C4-2B (cell line): ENCODE data around the gene SKP1.

Experiments
- H3K27ac ChIP-seq: fragments of 450-650 bp; 2 replicates; pipeline ENCODE4 v1.5.1; 2017
- ZFX ChIP-seq: fragments of 450-650 bp; IDR thresholded peaks from 2 replicates; pipeline ENCODE4 v1.6.1; 2017
- TF ChIP-seq, protein P1 (sequence below): fragments of 450-650 bp; conservative IDR thresholded peaks from 2 replicates; pipeline ENCODE4 v1.5.1; 2017; ENCODE audit warnings: mild to moderate bottlenecking

SKP1 gene

DNA sequence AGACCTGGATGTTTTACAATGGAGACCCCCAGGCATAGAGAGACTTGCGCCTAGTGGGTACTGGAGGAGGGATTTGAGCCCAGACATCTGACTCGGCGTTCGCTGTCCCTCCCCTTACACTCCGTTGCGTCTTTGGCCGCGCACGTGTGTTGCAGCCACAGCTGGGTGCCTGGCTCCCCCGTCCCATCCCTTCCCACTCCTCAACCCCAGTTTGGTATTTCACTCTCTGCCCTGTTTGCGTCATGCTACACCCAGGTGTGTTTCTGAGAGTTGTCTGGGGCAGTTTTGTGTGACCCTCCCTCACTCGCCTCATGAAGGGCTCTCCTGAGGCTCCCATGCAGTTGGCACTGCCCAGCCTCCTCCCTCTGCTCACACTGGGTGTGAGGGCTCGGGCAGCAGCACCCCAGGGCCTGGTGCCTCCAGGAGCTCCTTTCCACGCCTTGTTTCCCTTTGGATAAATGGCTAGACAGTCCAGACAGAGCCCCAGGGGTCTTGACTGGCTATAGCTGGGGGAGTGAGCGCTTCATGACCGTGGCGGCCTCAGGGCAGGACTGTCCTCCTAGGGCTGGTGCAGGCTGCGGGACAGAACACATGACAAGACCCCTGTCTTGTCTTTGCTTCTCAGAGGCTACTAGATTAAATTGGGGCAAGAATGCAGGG is 48.6 kb downstream of the SKP1 start:
- TF ChIP-seq ZFX, result no peak
- TF ChIP-seq, protein P1, sequence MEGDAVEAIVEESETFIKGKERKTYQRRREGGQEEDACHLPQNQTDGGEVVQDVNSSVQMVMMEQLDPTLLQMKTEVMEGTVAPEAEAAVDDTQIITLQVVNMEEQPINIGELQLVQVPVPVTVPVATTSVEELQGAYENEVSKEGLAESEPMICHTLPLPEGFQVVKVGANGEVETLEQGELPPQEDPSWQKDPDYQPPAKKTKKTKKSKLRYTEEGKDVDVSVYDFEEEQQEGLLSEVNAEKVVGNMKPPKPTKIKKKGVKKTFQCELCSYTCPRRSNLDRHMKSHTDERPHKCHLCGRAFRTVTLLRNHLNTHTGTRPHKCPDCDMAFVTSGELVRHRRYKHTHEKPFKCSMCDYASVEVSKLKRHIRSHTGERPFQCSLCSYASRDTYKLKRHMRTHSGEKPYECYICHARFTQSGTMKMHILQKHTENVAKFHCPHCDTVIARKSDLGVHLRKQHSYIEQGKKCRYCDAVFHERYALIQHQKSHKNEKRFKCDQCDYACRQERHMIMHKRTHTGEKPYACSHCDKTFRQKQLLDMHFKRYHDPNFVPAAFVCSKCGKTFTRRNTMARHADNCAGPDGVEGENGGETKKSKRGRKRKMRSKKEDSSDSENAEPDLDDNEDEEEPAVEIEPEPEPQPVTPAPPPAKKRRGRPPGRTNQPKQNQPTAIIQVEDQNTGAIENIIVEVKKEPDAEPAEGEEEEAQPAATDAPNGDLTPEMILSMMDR, result no peak
- H3K27ac ChIP-seq, result no peak overlapping the region

DNA sequence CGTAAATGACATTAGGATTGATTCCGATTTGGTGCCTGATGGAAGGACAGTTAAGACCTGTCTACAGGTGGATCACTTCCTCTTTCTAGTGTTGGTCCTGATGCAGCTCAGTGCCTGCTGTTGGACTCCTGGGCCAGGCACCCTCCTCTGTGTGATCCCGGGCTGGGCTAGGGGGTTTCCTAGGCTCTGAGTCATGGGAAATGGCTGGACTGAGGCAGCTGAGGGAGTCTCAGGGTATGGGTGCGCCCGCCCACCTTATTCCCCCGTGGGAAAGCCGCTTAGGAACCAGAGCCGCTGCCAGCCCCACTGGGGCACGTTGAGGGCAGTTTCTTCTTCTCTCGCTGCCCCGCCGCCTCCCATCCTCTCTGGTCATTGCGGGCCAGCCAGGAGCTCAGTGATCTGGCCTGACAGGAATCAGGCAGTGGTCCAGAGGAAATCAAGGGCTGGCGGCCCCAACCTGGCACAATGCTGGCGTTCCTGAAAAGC is 49.3 kb downstream of the SKP1 start:
- H3K27ac ChIP-seq, result no peak overlapping the region
- TF ChIP-seq ZFX, result no peak
- TF ChIP-seq, protein P1, result no peak

- no peak for TF ChIP-seq ZFX
- TF ChIP-seq, protein P1, result no peak
- H3K27ac ChIP-seq, result no peak overlapping the region
Measured at GRCh38 chr5:134125039-134126015, 51.4 kb downstream of the SKP1 start.

DNA sequence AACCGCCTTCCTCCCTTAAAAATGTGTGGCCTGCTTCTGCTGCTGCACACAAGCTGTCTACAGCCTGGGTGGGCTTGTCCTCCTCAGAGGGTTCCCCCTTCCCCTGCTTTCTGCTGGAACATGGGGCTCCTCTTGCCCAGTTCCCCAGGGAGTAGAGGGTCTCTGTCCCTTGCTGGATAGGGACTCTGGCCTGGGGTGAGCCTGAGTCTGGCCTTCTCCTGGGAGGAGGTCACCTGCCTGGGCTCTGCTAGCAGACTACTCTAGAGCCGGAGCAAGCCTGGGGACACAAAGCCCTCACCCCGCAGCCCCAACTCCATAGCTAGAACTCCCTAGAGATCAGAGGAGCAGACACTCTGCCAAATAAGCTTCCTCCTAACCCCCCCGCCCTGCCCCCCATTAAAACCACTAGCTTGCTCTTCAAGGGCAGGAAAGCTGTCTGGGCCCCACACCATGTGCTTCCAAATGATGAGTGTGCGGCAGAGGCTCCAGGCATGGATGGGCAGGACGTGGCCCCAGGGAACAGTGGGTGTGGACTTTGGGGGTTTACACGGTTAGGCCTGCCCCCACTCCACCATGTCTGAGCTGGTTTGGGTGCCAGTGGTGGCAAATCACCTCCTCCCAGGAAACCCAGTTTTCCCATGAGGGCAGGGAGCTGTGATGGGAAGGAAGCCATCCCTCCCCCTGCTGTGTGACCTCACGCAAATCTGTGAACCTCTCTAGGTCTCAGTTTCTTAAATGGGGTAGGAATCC is 52.3 kb downstream of the SKP1 start:
- no peak overlapping the region for H3K27ac ChIP-seq
- TF ChIP-seq, protein P1, result no peak
- TF ChIP-seq ZFX, result no peak

- TF ChIP-seq, protein P1, result no peak
- TF ChIP-seq ZFX, result no peak
- no peak overlapping the region for H3K27ac ChIP-seq
Measured at GRCh38 chr5:134123360-134123759, 53.4 kb downstream of the SKP1 start.

GRCh38 chr5:134122530-134122929 is 54.2 kb downstream of the SKP1 start:
- no peak overlapping the region for H3K27ac ChIP-seq
- TF ChIP-seq ZFX, result no peak

DNA sequence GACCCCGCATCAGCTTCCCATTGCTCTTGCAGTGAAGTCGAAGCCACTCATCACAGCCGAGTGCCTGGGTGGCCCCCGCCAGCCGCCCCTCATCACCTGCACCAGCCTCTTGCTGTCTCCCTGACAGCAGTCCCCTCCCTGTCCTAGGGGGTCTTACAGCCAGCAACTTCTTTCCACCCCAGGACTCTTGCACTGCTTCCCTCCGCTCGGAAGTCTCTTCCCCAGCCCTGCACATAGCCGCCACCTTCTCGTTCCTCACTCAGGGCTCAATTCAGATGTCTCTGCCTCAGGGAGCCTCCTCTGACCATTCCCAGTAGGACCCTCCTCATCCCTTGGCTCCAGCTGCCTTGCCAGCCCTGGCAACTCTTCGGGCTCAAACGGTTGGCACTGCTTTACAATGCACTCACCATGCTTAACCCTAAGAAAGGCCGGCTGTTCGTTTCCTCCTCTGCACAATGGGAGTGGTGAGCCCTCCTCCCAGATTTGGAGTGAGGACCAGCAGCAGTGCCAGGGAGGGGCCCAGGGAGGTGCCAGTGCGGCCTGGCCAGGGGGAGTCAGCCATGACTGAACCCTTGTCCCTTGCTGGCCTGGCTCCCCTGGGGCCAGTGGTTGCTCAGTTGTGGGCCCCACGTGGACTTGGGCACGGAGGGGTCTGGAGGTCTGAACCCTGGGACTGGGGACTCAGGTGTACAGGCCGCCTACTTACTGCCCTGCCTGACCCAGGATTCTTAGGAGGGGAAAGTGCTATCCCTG is 56.2 kb downstream of the SKP1 start:
- no peak overlapping the region for H3K27ac ChIP-seq
- TF ChIP-seq, protein P1, result no peak
- no peak for TF ChIP-seq ZFX
